DMS153 treated with DMSO at 0.1 percent for 48 hours (cell line): ENCODE results near the gene DAND5.

Source experiments
- DNase-seq: peaks from one replicate; lab custom pipeline; 2025; ENCODE audit not compliant: unreplicated experiment; lab: John Stamatoyannopoulos, UW

Gene DAND5

DNA sequence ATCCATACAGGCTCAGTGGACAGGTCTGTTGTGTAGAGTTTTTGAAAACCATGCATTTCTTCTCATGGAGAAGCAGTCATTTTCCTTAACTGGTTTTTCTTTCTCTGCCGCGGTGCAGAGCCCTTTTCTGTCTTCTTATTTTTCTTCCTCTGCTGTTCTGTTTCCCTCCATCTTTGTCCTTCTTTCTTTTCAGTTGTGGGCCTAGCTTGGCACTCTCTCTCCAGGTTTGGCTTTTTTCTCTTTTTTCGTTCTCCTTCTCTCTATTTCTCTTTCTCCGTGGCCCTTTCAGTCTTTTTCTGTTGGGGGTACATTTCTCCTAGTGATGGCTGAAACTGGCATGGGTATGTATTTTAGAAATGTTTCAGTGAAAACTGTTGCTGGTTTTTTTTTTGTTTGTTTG is 50.0 kb downstream of the DAND5 start:
- DNase-seq = no peak

DNA sequence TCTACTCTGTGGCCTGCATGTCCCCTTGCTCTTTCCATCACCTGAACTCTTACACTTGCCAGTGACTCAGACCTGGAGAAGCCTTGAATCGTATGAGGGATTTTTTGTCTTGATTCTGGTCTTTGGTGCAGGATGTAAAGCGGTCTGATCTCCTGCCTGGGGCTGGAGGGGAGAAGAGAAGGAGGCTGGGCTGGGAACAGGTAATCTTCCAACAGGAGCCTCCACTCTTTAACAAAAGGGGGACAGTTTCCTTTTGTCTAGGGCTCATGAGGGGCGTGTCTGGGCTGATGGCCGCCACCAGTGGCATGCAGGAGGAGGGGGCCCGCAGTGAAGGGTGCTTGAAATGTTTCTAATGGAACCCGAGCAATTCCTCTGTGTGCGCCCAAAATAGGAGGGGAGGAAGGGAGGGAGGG is 50.6 kb downstream of the DAND5 start:
- DNase-seq = no peak

DNA sequence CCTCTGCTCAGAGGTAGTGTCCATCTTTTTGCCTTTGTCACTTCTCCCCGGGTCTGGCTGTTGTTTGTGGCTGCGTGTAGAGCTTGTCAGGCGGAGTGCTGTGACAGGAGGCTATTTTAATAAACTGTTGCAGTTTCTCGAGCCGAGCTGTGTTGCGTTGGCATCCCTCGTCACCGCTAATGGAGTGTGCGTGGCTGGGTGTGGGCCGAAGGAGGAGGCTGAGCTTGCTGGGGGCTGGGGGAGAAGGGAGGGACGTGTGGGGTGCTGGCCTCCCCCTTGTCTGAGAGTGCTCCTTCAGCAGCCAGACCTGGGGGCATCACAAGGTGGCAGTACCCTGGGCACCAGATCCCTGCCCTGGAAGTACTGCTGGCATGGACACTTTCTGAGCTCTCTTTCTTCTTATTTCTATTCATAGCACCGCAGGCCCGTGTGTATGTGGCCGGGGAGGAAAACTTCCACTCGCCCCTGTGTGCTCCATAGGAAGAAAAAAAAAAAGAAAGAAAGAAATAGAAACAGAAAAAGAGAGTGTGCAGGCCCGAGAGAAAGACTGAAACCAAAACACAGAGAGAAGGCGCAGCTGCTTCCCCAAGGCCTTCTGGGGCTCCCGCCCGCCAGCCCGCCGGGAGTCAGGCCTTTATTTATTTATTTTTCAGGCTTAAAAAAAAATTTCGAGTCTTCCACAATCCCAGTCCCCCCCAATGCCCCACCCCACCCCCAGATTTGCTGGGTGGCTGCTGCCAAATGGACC is 52.9 kb downstream of the DAND5 start:
- no peak for DNase-seq

DNA sequence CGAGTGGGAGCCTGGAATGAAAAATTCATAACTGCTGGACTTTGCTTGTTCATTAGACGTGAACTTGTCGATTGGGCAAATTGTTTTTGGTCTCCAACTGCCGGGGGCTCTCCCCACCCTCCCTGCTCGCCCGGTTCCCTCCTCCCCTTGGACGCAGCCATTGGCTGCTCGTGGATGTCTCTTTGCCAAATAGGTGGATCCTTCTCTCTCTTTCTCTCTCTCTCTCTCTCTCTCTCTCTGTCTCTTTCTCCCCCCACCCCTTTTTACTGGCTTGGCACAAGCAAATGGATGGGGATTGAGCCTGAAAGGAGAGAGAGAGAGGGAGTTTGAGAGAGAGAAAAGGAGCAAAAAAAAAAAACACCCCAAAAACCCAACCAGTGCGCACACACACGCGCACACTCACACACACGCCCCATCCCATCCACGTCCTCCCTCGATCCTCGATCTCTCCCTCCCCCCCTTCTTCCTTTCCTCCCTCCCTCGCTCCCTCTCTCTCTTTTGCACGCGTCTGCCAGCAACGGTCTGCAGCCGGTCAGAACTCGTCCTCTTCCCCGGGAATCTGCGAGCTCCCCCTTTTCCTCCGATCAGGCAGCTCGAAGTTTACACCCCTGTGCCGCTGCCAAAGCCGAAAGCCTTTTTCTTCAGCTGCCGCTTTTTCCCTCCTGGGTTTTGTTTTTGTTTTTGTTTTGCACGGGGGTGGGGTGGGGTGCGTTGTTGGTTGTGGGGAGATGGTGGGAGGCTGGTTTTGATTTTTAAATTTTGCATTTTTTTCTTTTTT is 53.7 kb downstream of the DAND5 start:
- DNase-seq = peak; percentile 68

DNA sequence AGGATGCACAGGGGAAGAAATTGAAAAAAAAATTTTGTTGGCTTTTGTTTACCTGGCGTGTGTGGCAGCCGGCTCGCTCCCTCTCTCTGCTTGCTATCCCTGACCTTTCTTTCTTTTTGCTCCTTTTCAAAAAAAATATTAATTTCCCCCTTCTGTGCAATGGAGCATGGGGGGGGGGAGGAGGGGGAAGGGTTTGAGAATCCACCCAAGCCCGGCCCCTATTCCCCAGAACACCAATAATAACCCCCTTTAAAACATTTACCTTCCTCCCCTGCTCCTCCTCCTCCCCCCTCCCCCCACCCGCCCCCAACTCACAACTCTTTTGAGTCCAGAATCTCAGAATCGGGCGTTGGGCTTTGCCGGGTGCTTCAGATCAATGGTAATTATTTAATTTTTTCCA is 54.3 kb downstream of the DAND5 start:
- DNase-seq = no peak
